ENCODE results near the gene CES5A.
"Not testable (repeated sequence)": the region's sequence is repeated elsewhere in the genome, so short reads cannot be mapped to it uniquely, and the experiment has no call there.

The CES5A gene

DNA sequence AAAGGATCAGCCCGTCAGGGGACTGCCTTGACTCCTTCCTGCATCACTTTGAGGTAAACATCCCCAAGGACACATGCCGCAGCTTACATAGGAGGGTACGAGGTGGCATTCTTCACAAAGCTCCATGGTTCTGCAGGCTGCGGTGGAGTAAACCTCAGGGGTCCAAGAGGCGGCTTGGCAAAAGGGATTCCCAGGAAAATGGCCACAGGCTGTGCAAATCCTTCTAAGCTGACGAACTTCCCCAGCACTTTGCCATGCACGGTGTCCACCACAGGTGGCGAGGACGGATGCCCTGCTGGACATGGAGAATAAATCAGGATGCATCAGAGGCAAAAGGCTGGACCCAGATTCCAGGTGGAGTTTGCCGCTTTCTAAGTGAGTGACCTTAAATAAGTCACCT is 46.5 kb downstream of the CES5A start:
- no peak for DNase-seq (ENCODE audit: low spot score)

DNA sequence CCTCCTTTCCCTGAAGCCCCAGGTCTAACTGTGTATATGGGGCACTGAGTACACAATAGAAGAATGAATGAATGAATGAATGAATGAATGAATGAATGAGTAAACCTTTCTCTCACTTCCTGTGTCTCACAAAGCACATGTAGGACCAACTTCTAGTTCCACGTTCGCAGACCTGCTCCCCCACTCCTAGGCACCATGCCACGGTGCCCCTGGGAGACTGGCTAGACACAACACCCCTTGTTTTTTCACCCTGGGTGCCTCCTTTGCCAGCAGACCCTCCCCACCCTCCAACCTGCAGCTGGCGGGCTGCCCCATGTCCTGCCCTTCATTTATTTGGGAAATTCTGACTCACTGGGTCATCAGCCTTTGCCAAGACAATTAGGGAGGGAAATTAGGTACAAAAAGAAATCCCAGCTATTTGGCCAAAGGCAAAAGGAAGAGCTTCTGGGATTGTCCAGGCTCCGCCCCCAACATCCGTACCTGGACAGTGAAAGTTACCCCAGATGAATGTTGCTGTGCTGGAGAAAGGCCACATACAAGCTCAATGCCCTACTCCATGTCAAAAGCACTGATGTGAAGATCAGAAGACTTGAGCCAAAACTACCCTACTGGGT is 50.0 kb downstream of the CES5A start:
- DNase-seq (ENCODE audit: low spot score) = no peak

DNA sequence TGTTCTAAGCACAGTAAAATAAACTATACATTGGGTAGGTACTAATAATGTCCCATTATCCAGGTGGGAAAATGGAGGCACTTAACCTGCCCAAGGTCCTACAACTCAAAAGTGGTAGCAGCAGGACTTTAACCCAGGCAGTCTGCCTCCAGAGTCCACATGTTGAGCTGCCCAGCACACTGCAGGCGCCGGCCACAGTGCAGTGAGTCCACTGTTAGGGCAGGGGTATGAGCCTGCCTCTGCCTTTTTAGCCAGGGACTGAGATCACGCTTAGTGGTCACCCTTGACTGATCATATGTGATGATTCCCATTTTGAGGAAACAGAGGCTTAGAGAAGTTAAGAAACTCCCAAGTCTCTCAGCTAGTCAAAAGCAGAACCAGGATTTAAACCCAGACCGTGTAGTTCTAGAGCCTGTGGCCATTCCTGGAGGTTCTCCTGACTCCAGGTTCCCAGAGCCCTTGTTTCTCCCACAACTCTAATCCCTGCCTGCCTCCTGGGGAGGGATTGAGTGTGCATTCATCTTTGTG is 50.6 kb downstream of the CES5A start:
- no peak for DNase-seq (ENCODE audit: low spot score)

DNA sequence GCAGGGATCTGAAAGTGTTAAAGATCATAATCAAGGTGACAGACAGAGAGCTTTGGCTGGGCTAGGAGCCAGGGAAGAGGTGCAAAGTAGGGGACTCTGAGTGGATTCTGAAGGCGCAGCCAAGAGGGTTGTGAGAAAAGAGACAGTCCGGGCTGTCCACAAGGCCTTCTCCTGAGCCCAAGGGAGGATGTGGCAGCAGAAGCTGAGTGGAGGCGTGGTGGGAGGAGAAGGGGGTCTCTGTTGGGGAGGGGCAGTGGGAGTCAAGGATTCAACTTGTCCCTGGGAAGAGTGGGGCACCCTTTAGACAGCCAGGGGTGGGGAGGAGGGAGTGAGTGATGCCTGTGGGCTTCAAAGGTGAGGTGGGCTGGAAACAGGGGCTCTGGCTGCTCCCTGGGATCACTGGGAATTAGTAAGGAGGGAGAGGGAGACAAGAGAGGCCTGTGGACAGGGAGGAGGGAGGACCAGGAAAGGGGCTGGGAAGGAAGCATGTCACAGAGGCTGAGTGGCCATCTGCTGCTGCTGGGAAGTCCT is 52.8 kb downstream of the CES5A start:
- DNase-seq (ENCODE audit: low spot score) = no peak

DNA sequence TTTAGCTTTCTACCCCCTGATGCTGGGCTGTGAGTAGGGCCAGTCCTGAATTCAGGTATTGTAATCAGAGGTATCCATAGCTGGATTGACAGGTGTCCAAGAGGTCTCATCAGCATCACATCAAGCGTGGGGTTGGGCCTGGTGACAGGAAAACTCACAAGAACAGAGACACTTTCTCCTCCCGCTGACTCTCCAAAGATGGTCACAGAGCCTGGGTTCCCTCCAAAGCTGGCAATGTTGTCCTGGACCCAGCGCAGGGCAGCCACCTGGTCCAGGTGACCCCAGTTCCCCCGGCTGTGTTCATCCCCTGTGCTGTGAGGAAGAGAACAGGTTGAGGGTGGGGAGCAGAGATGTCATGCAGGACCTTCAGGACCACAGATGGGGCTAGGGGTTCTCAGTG is 54.0 kb downstream of the CES5A start:
- DNase-seq (ENCODE audit: low spot score) = no peak

DNA sequence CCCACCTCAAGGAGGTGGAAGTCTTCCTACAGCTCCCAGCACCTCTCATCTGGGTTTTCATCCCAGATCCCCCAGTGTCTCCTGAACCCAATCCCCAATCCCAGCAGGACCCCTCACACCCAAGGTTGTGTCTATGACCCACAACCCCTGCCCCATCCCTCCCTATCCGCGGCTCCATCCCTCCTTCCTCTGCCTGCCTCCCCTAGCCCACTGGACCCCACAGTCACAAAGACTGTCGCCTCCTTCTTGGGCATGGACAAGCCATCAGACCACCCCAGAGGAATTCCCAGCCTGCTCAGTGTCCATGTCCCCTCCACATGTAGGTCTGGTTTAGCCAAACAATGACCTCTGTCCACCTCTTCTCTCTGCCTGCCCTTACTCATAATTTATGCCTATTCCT is 54.6 kb downstream of the CES5A start:
- DNase-seq (ENCODE audit: low spot score) = no peak

DNA sequence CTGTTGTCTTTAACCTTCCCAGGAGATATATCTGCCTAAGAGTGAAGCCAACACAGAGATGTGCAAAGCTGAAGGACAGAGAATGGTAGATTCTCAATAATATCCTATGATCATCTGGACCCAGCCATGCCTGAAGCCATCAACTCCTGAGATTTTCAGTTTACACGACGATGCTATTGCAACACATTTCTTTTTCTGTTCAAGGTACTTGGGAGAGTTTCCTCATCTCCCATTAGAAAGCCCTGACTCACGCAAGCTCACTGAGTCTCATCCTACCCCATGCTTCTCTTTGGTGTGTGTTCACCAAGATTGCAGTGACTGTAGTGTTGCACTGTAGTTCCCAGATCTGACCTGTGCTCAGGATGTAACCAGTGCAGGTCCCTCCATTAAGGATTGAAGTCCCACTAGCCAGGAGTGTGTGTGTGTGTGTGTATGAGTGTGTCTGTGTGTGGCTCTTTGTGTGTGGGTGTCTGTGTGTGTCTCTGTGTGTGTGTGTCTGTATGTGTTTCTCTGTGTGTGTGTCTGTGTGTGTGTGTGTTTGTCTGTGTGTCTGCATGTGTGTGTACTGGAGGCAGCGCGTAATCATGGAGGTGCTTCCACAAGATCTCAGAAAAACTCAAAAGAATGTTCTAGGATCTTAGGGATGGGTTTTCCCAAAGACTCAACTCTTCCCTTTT is 57.8 kb downstream of the CES5A start:
- no peak for DNase-seq (ENCODE audit: low spot score)

DNA sequence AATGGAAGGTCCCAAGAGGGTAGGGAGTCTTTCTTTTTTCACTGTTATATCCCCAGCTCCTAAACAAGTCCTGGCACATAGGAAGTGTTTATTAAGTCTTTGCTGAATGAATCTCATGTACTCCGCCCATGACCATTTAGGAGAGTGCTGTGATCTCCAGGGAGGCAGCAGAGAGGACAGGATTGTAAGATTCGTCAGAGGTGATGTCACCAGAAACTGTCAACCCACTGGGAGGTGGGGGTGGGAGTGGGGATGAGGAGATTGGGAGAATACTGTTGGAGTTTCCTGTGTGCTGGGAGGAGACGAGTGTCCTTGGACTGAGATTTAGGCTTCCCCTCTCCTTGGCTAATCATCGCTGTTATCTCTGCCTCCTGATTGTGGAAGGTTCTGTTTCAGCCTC is 59.0 kb downstream of the CES5A start:
- DNase-seq (ENCODE audit: low spot score) = not testable (repeated sequence)

DNA sequence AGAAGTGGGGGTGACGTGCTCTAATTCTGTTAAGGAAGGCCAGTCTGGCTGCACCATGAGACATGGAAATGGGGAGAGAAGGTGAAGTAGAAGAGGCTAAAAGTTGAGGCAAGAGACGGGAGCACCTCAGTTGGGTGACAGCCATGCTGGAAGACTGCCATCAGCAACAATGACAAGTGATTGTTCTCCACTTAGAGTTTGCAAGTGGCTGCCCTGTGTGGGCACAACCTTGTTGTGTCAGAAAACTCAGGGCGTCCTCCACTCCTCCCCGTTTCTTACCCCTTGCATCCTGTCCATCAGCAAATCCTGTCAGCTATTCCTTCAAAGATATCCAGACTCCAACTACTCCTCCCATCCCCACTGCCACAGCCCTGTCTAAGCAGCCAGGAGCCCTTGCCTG is 59.9 kb downstream of the CES5A start:
- no peak for DNase-seq (ENCODE audit: low spot score)

DNA sequence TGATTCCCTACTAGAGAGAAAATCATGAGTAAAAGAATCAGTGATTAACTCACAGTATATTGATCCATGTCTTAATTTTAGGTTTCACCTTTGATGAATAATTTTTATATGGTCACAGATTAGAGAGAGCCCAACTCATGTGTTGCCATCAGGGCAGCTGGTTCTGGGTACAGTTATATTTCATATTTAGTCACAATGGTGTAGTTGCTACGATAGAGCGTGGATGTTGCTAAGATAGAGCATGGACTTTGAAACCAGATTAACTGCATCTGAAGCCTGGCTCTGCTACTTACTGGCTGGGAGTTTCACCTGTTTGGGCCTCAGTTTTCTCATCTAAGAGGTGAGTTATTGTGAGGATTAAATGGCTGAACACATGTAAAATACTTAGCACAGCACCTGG is 61.0 kb downstream of the CES5A start:
- not testable (repeated sequence) for DNase-seq (ENCODE audit: low spot score)

DNA sequence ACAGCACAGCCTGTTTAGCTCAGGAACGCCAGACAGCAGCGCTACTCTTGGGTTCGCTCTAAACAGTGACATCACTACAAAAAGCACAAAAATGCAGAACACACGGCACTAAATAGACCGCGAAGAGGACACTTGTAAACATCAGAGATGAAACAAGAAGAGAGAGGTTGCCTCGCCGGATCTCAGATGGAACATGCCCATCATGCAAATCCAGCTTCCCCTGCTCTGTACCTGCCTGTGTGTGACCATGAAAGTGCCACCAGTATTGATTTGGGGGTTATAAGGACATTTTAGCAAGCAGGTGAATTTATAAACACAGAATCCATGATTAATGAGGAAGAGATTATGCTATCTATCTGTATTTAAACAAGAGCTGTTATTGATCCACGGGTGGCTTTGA is 61.4 kb downstream of the CES5A start:
- DNase-seq (ENCODE audit: low spot score) = not testable (repeated sequence)

DNA sequence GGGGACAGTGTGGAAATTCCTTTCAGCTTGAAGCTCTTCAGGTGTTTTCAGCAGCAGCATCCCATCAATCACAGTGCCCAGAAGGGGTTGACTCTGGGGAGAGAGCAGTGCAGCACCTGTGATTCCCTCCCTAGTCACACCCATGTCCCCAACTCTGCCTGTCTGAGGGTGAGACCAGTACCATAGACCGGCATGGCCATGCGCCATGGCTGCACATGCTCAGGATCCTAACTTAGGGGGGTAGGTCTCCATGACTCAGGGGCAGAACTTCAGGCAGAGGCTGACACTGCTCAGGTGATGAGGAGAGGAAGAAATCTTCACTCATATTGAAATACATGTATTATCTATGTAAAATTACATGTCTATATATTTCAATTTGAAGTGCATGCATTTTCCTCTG is 62.2 kb downstream of the CES5A start:
- DNase-seq (ENCODE audit: low spot score) = no peak

DNA sequence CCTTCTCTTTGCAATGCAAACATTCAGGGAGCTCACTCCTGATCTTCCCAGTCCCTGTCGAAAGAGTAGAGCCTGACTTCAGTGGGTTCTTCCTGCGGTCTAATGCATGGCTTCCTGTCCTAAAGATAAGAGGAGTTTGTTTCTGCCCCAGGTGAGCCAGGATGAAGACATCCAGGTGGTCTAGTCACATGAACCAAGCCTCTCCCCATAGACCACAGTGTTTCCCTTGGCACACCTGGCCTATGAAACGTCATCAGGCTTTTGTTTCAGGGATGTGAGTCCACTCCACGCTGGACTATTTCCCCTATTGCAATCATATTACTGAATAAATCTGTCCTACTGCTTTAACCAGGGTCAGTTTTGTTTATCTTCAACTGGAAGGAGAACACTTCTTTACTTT is 63.4 kb downstream of the CES5A start:
- no peak for DNase-seq (ENCODE audit: low spot score)

DNA sequence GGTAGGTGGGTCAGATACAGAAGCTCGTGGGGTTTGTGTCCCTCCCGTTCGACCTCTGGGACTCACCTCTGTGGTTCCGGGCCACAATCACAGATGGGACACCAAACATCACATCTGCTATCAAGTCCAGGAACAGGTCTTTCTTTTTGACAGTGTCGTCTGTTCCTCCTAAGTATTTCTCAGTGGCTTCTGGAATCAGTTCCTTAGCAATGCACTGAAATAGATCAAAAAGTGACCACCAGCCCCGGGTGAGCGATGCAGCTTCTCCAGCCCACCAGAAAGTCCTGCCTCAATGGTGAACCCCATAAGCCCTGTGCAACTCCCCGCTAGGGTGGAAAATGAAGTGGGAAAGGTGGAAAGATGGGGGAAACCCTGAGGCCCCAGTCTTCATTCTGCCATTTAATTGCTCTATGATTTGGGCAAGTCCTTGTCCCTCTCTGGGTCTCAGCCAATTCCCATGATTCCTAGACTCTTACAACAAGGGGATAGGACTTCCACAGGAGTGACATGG is 64.7 kb downstream of the CES5A start:
- DNase-seq (ENCODE audit: low spot score) = no peak

DNA sequence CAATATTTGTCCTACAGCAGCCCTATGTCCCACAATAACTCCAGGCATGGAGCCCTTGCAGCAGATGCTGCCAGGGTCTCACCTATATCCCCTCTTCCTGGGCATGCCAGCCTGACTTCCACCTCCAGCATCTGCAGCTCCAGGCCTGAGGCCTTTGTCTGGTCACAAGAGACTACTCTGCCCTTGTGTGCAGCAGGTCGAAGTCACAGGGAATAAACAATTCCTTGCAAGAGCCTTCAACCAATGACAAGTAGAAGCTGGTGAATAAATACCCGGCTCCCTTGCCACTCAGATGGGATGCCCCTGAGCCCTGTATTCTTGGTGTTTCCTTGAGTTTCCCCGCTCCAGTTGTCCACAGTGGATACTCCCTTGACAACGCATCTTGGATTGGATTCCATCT is 65.3 kb downstream of the CES5A start:
- DNase-seq (ENCODE audit: low spot score) = no peak

DNA sequence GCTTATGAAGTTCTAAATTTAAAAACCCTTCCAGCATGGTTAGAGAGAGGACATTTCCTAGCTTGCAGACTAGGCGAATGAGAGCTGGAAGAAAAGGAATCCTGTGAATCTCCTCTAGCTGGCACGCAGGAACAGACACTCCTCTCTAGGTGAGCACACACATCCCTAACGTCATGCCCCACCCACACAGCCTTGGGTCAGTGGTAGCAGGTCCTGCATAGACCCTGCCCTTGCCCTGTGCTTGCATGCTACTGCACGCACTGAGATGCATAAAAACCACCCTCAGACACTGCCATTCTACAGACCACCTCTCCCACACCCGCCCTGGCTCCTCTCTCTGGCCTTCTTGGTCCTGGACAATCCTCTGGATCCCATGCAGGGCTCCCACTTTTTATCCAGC is 65.8 kb downstream of the CES5A start:
- no peak for DNase-seq (ENCODE audit: low spot score)

DNA sequence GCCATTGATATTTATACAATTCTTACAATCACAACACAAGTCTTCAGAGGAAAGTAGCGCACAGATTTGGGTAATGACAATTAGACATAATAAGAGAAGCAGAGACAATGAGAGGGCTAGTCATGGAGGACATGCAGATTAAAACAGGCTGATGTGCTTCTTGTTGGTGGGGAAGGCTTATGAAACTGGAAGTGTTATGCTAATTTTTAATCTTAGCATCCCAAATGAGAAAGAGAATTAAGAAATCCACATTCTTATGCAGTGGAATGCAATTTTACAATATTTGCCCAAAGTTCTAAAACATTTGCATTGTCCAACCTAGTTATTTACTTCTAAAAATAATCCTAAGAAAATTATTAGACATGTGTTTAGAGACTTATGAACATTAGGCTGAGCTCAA is 66.9 kb downstream of the CES5A start:
- not testable (repeated sequence) for DNase-seq (ENCODE audit: low spot score)

DNA sequence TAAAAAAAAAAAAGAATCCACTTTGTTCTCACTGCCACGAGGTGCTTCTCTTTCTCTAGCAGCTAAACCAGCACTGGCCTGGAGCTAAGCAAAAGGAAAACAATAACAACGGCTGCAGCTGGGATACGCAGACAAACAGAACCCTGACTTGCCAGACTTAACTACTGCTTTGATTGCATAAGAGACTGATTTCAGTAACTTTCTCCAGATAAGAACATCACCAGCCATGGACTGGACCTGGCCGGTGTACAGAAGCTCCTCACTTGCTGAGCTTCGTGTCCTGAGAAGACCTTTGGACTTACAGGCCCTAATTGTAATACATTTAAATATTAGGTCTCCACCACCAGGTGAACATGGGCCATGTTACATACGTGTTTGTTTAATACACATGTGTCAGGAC is 70.1 kb downstream of the CES5A start:
- DNase-seq (ENCODE audit: low spot score) = not testable (repeated sequence)

DNA sequence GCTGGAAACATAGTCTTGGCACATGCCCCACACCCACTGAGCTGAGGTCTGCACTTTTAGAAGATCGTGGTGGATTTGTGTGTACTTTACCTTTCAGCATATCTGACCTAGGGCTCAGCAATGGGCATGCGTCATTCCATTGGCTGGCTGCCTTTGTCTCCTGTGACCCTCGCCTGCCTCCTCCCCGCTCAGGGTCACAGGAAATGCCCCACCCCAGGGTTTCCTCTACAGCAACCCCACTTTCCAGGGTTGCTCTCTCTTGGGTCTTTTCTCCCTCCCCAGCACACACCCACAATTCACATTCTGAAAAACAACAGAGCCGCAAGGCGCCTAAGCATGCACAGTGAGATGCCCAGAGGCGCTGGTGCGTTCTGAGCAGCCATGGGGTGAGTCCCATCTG is 71.5 kb downstream of the CES5A start:
- not testable (repeated sequence) for DNase-seq (ENCODE audit: low spot score)
